Kidney (tissue), 14 donors: ENCODE measurements around the gene SLC35F2. TPM values are rescaled to one million over a fixed set of nuclear protein-coding genes. Genes with fewer than 3 reads are reported as not detected.
"Not testable (repeated sequence)": the region's sequence is repeated elsewhere in the genome, so short reads cannot be mapped to it uniquely, and the experiment has no call there.

Experiments
- DNase-seq, 5 donors: peaks; one replicate each; pipeline ENCODE4 v3.0.0-alpha.2; 2013 to 2020
- FAIRE-seq: peaks from 2 replicates; lab custom pipeline; 2012; peaks lifted over from hg19 to GRCh38; lab: Jason Lieb, UNC
- H3K27ac ChIP-seq, 2 donors: one replicate each; pipeline ENCODE4 v1.7.0; 2013; ENCODE audit warnings: low read depth in 2 of 2, low read length in 2 of 2, inconsistent platforms in 1 of 2
- H3K27me3 ChIP-seq: one replicate; pipeline ENCODE4 v1.7.1; 2013; ENCODE audit warnings: low read length, inconsistent platforms; ENCODE audit not compliant: control insufficient read depth, insufficient read depth
- H3K36me3 ChIP-seq, 3 donors: one replicate each; pipeline versions ENCODE4 v1.7.0 to v1.7.1; 2013; ENCODE audit warnings: low read length in 3 of 3, control low read depth in 1 of 3, inconsistent platforms in 1 of 3; ENCODE audit not compliant: insufficient read depth in 3 of 3, control insufficient read depth in 2 of 3
- H3K4me1 ChIP-seq, 3 donors: one replicate each; pipeline versions ENCODE4 v1.7.0 to v1.7.1; 2013; ENCODE audit warnings: low read length in 3 of 3, inconsistent platforms in 1 of 3, low read depth in 1 of 3; ENCODE audit not compliant: control insufficient read depth in 2 of 3, insufficient read depth in 2 of 3
- H3K4me3 ChIP-seq, 3 donors: one replicate each; pipeline versions ENCODE4 v1.7.0 to v1.8.1; 2013; ENCODE audit warnings: low read length in 3 of 3, control low read depth in 1 of 3, inconsistent platforms in 1 of 3
- H3K9ac ChIP-seq, 3 donors: one replicate each; pipeline versions ENCODE4 v1.7.0 to v1.7.1; 2013; ENCODE audit warnings: low read length in 3 of 3, control low read depth in 1 of 3, inconsistent platforms in 1 of 3
- H3K9me3 ChIP-seq, 3 donors: one replicate each; pipeline versions ENCODE4 v1.7.0 to v1.7.1; 2013; ENCODE audit warnings: low read length in 3 of 3, control low read depth in 1 of 3, inconsistent platforms in 1 of 3; ENCODE audit not compliant: control insufficient read depth in 2 of 3, insufficient read depth in 1 of 3
- intact Hi-C: fragments of 100-400 bp; cut with DNase I; formaldehyde crosslinking; loops from one replicate; pipeline ENCODE4 v1.11.1; 2022
- polyA plus RNA-seq: library from polyadenylated mRNA; stranded (reverse); fragments of 350-450 nt; fragmentation: Illumina TruSeq; extraction: RNeasy Lipid Tissue Mini Kit (QIAGEN cat#74804); gene quantifications from one replicate; pipeline ENCODE4 v1.2.3, GENCODE V29; 2014; ENCODE audit warnings: low read depth, low replicate concordance; ENCODE audit not compliant: insufficient read depth
- total RNA-seq: library from RNA; stranded (reverse); fragmentation: NEBNext Ultra II Directional; extraction: Animal tissue kit (Norgen Biotek cat#: 25700); gene quantifications from one replicate; pipeline ENCODE4 v1.2.1, GENCODE V29; 2021
- TF ChIP-seq, protein P1 (sequence below): IDR thresholded peaks from 3 replicates; pipeline ENCODE4 v1.5.1; 2012; ENCODE audit warnings: mild to moderate bottlenecking, moderate library complexity, borderline replicate concordance; ENCODE audit not compliant: insufficient read depth; ENCODE audit errors: extremely low read depth
- donor health status: control.
- donor health status: control.
- donor health status: control.
- donor health status: control.
- donor health status: control.
- donor health status: DM: yes; HTN: yes; CAD: no.
- donor health status: Normal renal cell carcinoma (clear cell type).

SLC35F2 gene
- total and polyA plus RNA-seq, 2 donors from 2014 or later, result 10.2 to 16.6 TPM

DNA sequence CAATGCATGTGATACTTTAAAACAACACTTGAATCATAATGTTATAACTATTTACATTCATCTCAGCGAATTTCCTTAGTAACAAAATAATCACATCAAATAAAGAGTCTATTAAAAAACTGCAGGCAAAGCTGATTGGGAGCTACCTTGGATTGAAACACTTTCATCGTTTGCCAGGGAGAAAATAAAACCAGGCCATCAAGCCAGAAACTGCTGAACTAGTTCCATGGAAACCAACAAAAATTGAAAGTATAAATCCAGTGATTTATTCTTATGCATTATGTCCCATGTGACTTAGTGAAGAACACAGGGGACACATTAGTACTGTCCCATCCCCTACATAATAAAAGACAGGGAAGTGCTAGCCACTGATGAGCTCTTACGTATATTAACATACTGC, 21.7 kb downstream of the SLC35F2 start:
- FAIRE-seq (no peak), DNase-seq (peak in 1 of 5 donors; percentile 18)
- peaks cover 0 to 7% (median 4%) of the 10 kb centered on the region in 3 donors for H3K4me1 ChIP-seq
- no peaks in the 10 kb centered on the region for H3K36me3 ChIP-seq
- H3K4me3 ChIP-seq, result no peak overlapping the region
- TF ChIP-seq, protein P1, sequence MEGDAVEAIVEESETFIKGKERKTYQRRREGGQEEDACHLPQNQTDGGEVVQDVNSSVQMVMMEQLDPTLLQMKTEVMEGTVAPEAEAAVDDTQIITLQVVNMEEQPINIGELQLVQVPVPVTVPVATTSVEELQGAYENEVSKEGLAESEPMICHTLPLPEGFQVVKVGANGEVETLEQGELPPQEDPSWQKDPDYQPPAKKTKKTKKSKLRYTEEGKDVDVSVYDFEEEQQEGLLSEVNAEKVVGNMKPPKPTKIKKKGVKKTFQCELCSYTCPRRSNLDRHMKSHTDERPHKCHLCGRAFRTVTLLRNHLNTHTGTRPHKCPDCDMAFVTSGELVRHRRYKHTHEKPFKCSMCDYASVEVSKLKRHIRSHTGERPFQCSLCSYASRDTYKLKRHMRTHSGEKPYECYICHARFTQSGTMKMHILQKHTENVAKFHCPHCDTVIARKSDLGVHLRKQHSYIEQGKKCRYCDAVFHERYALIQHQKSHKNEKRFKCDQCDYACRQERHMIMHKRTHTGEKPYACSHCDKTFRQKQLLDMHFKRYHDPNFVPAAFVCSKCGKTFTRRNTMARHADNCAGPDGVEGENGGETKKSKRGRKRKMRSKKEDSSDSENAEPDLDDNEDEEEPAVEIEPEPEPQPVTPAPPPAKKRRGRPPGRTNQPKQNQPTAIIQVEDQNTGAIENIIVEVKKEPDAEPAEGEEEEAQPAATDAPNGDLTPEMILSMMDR, result no peak
- H3K27me3 ChIP-seq, result no peaks in the 10 kb centered on the region
- no peak overlapping the region for H3K27ac ChIP-seq
- no peak overlapping the region for H3K9ac ChIP-seq
- intact Hi-C loops, result no loop called here
- no peaks in the 10 kb centered on the region for H3K9me3 ChIP-seq

GRCh38 chr11:107834995-107835394, 23.6 kb downstream of the SLC35F2 start:
- TF ChIP-seq, protein P1, result no peak
- no peak for DNase-seq

GRCh38 chr11:107833926-107834325, 24.7 kb downstream of the SLC35F2 start:
- H3K27ac ChIP-seq, H3K9ac ChIP-seq, H3K4me3 ChIP-seq, H3K9me3 ChIP-seq, H3K27me3 ChIP-seq, H3K4me1 ChIP-seq, intact Hi-C loops, H3K36me3 ChIP-seq, DNase-seq, FAIRE-seq: not testable (repeated sequence)

More at GRCh38 chr11:107834995-107835394, 23.6 kb downstream of the SLC35F2 start:
- H3K36me3 ChIP-seq, result no peaks in the 10 kb centered on the region
- no peak for FAIRE-seq
- no peaks in the 10 kb centered on the region for H3K27me3 ChIP-seq
- H3K9ac ChIP-seq, result no peak overlapping the region
- H3K4me1 ChIP-seq, result peaks cover 0 to 2% (median under 1%) of the 10 kb centered on the region in 3 donors
- no peaks in the 10 kb centered on the region for H3K9me3 ChIP-seq
- no peak overlapping the region for H3K27ac ChIP-seq
- no peak overlapping the region for H3K4me3 ChIP-seq
- intact Hi-C loops, result no loop called here

GRCh38 chr11:107830915-107831540, 27.6 kb downstream of the SLC35F2 start:
- FAIRE-seq, result no peak
- no peaks in the 10 kb centered on the region for H3K4me1 ChIP-seq
- H3K27me3 ChIP-seq, result no peaks in the 10 kb centered on the region
- no peak overlapping the region for H3K4me3 ChIP-seq
- intact Hi-C loops, result no loop called here
- no peak overlapping the region for H3K27ac ChIP-seq
- DNase-seq, result no peak
- H3K9ac ChIP-seq, result no peak overlapping the region
- H3K36me3 ChIP-seq, result no peaks in the 10 kb centered on the region
- TF ChIP-seq, protein P1, result no peak
- no peaks in the 10 kb centered on the region for H3K9me3 ChIP-seq
